ENCODE results near the gene TIAM2. TPM values are rescaled to one million over a fixed set of nuclear protein-coding genes. Genes with fewer than 3 reads are reported as not detected.

The TIAM2 gene
- total RNA-seq, 2 experiments from 2014 or later, result 5.4 to 6.2 TPM

GRCh38 chr6:155010940-155011339, 15.8 kb downstream of the TIAM2 start:
- Histone ChIP-seq H3K79me2 (ENCODE audit: insufficient read depth, low read depth, low read length) (no peaks in the 10 kb centered on the region), H3K4me3 (ENCODE audit: low read depth, low read length, poor library complexity, severe bottlenecking) (no peak overlapping the region)
- POLR2A ChIA-PET, result interaction anchor here (0.7 kb wide), 2 partner anchors 313 to 1744 kb away, joined by 3 to 4 read pairs; no protein-coding TSS in a partner anchor

GRCh38 chr6:155011809-155012291, 16.7 kb downstream of the TIAM2 start:
- CTCF ChIA-PET (ENCODE audit: unreplicated experiment), result no interaction called here
- Histone ChIP-seq H4K20me1 (ENCODE audit: insufficient read depth, low read length) (no peaks in the 10 kb centered on the region), H2AFZ (ENCODE audit: low read length) (no peak overlapping the region), H3K36me3 (ENCODE audit: insufficient read depth, low read length) (no peaks in the 10 kb centered on the region), H3K4me3 (ENCODE audit: low read depth, low read length, poor library complexity, severe bottlenecking) (no peak overlapping the region), H3K79me2 (ENCODE audit: insufficient read depth, low read depth, low read length) (no peaks in the 10 kb centered on the region), H3K27ac (ENCODE audit: low read depth, low read length, poor library complexity, severe bottlenecking) (no peak overlapping the region), H3K4me1 (ENCODE audit: insufficient read depth, low read length, poor library complexity, severe bottlenecking) (no peaks in the 10 kb centered on the region), H3K4me2 (ENCODE audit: low read length) (no peak overlapping the region), H3K9me2 (ENCODE audit: insufficient read depth, low read length) (no peaks in the 10 kb centered on the region), H3K9me3 (ENCODE audit: low read length) (no peaks in the 10 kb centered on the region)
- POLR2A ChIA-PET, result interaction anchor here (0.7 kb wide), 1 partner anchor 840 kb away, joined by 3 read pairs; no protein-coding TSS in a partner anchor
- intact Hi-C loops (cut with micrococcal nuclease; ENCODE audit: unreplicated experiment), result no loop called here
- no peak for DNase-seq (ENCODE audit: low spot score)
- BruUV-seq (replicated peaks), result no TSS peak
- TF ChIP-seq EZH2phosphoT487 (IDR thresholded peaks at IDR 0.05; ENCODE audit: borderline replicate concordance, low read depth, low read length), result no peak
- TF ChIP-seq, protein P1, sequence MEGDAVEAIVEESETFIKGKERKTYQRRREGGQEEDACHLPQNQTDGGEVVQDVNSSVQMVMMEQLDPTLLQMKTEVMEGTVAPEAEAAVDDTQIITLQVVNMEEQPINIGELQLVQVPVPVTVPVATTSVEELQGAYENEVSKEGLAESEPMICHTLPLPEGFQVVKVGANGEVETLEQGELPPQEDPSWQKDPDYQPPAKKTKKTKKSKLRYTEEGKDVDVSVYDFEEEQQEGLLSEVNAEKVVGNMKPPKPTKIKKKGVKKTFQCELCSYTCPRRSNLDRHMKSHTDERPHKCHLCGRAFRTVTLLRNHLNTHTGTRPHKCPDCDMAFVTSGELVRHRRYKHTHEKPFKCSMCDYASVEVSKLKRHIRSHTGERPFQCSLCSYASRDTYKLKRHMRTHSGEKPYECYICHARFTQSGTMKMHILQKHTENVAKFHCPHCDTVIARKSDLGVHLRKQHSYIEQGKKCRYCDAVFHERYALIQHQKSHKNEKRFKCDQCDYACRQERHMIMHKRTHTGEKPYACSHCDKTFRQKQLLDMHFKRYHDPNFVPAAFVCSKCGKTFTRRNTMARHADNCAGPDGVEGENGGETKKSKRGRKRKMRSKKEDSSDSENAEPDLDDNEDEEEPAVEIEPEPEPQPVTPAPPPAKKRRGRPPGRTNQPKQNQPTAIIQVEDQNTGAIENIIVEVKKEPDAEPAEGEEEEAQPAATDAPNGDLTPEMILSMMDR (conservative IDR thresholded peaks at IDR 0.05; ENCODE audit: low read length), result no peak

More at GRCh38 chr6:155010940-155011339, 15.8 kb downstream of the TIAM2 start:
- intact Hi-C loops (cut with micrococcal nuclease; ENCODE audit: unreplicated experiment), result no loop called here
- Histone ChIP-seq H3K27ac (ENCODE audit: low read depth, low read length, poor library complexity, severe bottlenecking) (no peak overlapping the region), H4K20me1 (ENCODE audit: insufficient read depth, low read length) (no peaks in the 10 kb centered on the region), H3K9me2 (ENCODE audit: insufficient read depth, low read length) (no peaks in the 10 kb centered on the region), H2AFZ (ENCODE audit: low read length) (no peak overlapping the region), H3K9me3 (ENCODE audit: low read length) (no peaks in the 10 kb centered on the region), H3K36me3 (ENCODE audit: insufficient read depth, low read length) (no peaks in the 10 kb centered on the region), H3K4me2 (ENCODE audit: low read length) (no peak overlapping the region), H3K4me1 (ENCODE audit: insufficient read depth, low read length, poor library complexity, severe bottlenecking) (no peaks in the 10 kb centered on the region)
- CTCF ChIA-PET (ENCODE audit: unreplicated experiment), result no interaction called here
- DNase-seq (ENCODE audit: low spot score), result no peak
- no peak for TF ChIP-seq EZH2phosphoT487 (IDR thresholded peaks at IDR 0.05; ENCODE audit: borderline replicate concordance, low read depth, low read length)
- TF ChIP-seq, protein P1 (conservative IDR thresholded peaks at IDR 0.05; ENCODE audit: low read length), result no peak
- BruUV-seq (replicated peaks), result no TSS peak

DNA sequence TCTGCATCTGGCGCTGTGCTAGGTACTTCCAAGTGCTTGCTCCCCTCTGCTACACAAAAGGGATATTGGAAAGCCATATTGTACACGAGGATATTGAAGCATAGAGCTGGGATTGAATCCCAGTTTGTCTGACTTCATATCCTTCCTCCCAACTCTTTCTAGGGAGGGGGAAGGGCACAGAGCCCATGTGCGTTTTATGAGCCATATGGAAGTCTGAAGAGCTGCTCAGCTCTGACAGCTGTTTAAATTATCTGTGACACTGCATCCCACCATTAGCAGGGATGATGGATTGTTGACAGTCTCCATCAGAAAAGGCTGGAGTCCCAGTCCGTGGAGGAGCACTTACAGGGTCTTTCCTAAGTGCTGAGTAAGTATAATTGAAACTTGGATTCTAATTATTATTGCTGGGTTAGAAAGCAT, 18.4 kb downstream of the TIAM2 start:
- H3K4me2 ChIP-seq (ENCODE audit: low read length), result no peak overlapping the region
- DNase-seq (ENCODE audit: low spot score), result no peak

More for the DNA sequence above, 18.4 kb downstream of the TIAM2 start:
- Histone ChIP-seq H4K20me1 (ENCODE audit: insufficient read depth, low read length) (no peaks in the 10 kb centered on the region), H2AFZ (ENCODE audit: low read length) (no peak overlapping the region), H3K9me3 (ENCODE audit: low read length) (no peaks in the 10 kb centered on the region), H3K9me2 (ENCODE audit: insufficient read depth, low read length) (no peaks in the 10 kb centered on the region), H3K4me3 (ENCODE audit: low read depth, low read length, poor library complexity, severe bottlenecking) (no peak overlapping the region), H3K4me1 (ENCODE audit: insufficient read depth, low read length, poor library complexity, severe bottlenecking) (no peaks in the 10 kb centered on the region), H3K36me3 (ENCODE audit: insufficient read depth, low read length) (no peaks in the 10 kb centered on the region), H3K27ac (ENCODE audit: low read depth, low read length, poor library complexity, severe bottlenecking) (no peak overlapping the region), H3K79me2 (ENCODE audit: insufficient read depth, low read depth, low read length) (no peaks in the 10 kb centered on the region)
- CTCF ChIA-PET (ENCODE audit: unreplicated experiment), result no interaction called here
- no TSS peak for BruUV-seq (replicated peaks)
- POLR2A ChIA-PET, result interaction anchor here (0.5 kb wide), 1 partner anchor 50 kb away, joined by 5 read pairs; no protein-coding TSS in a partner anchor
- intact Hi-C loops (cut with micrococcal nuclease; ENCODE audit: unreplicated experiment), result no loop called here
- no peak for TF ChIP-seq EZH2phosphoT487 (IDR thresholded peaks at IDR 0.05; ENCODE audit: borderline replicate concordance, low read depth, low read length)
- TF ChIP-seq, protein P1 (conservative IDR thresholded peaks at IDR 0.05; ENCODE audit: low read length), result no peak
